ENCODE data around the gene TGM5. TPM values are rescaled to one million over a fixed set of nuclear protein-coding genes. Genes with fewer than 3 reads are reported as not detected.

The TGM5 gene, protein sequence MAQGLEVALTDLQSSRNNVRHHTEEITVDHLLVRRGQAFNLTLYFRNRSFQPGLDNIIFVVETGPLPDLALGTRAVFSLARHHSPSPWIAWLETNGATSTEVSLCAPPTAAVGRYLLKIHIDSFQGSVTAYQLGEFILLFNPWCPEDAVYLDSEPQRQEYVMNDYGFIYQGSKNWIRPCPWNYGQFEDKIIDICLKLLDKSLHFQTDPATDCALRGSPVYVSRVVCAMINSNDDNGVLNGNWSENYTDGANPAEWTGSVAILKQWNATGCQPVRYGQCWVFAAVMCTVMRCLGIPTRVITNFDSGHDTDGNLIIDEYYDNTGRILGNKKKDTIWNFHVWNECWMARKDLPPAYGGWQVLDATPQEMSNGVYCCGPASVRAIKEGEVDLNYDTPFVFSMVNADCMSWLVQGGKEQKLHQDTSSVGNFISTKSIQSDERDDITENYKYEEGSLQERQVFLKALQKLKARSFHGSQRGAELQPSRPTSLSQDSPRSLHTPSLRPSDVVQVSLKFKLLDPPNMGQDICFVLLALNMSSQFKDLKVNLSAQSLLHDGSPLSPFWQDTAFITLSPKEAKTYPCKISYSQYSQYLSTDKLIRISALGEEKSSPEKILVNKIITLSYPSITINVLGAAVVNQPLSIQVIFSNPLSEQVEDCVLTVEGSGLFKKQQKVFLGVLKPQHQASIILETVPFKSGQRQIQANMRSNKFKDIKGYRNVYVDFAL
- 0.22 and 0.78 TPM in 2 replicates for total RNA-seq

DNA sequence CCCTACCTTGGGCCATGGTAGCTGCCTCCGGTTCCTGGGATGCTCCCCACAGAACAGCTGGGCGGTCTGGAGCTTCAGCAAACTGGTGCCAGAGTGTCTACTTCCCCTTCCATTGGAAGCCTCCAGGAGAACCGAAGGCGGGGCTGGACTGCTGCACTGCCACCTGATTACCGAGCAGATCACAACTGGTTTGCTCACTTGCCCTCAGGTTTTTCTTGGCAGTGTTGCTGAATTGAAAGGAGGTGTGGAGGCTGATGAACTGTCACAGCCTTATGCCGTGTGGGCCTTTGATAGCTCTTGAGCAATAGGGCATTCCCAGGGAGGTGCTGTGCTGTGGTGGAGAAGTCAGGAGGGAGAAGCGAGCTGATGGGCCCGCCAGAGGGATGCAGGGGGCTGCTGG, at the start of gene TGM5:
Gene TGM5, minus strand, starts transcription at position 95 of the 400 bp plus-strand sequence. Its CDS starts 79 bp downstream, at position 16.

DNA sequence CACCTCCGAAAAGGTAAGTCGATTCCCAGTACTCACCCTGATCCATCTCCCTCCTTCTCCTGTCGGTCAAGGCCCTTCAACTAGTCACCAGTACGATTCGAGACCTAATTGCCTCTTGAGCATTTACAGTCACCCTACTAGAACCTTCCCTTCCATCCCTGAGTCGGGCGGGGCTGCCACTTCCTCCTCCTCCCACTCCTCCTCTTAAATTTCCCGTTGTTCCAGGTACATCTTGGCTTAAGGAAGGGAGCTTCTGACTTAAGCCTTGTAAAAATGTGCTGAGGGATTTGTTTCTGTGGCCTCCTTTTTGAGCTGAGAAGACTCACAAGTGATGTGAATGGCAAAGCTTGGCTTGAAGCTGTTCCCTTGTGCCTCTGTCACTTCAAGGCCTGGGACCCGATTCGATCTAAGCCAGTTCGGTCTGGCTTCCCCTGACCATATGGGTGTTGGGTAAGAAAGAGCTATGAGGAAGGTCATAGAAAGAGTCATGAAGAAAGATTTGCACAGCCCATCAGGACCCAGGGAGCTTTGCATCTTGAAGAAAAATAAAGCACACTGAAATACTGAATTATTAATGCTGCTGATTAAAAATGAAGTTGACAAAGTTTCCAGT, 35.6 kb upstream of the TGM5 start, which contains the start of gene TGM7:
Gene TGM7, minus strand, starts transcription at position 51 of the 613 bp plus-strand sequence.

DNA sequence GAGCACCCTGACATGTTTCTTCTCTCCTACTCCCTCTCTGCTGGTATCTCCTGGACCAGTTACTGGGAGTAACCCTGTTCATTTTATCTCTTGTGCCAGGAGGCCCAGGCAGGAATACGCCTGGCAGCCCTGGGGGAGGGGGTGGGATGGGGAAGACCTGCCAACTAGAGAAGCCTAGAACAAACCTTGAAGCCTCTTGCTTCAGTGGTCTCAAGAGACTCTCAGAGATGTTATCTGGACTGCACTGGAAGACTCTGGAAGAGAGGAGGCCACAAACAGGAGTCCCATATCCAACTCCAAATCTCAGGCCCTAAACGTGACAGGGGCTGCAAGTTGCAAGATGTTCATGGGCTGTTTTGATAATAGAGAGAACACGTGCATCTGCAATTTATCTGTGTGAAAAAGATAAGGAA, 45.7 kb downstream of the TGM5 start, which contains the start of gene EPB42:
Gene EPB42, minus strand, starts transcription at position 28 of the 413 bp plus-strand sequence. CDS start 193 bp downstream, outside the sequence.

DNA sequence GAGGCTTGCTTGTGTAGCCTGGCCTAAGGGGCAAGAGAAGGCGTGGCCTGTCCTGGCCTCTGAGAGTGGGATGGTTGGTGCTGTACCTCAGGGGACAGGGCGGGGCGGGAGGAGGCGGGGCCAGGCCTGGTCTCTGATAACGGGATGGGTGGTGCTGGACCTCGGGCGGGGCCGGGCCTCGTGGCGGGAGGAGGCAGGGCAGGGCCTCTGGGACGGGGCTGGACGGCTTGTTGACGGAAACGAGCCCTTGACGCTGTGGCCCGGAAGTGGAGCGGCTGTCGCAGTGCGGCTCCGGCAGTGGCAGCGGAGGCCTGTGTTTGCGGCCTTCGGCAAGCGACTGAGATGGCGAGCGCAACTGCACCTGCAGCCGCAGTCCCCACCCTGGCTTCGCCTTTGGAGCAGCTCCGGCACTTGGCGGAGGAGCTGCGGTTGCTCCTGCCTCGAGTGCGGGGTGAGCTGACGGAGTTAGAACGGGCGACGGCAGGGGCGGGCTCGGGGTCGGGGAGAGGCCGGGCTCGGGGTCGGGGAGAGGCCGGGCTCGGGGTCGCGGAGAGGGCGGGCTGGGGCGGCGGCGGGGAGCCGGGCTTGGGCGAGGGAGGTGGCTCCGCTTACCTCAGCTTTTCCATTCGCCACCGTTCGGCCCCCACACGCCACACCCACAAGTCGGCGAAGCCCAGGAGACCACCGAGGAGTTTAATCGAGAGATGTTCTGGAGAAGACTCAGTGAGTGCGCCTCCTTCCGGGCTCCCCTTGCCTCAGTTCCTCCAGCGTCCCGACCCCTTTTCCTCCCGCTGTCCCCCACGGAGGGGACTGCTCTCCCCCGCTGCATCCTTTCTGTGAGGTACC, 81.3 kb downstream of the TGM5 start, which contains the start of gene CCNDBP1:
Gene CCNDBP1, plus strand, starts transcription at position 247 of the 846 bp plus-strand sequence. Its CDS starts 96 bp downstream, at position 343.

Small RNA genes within 50 kb of the gene (small RNA-seq; reads per million reads assigned to genes)
- gene RF00019, result not detected

Other genes with a start within 250 kb of the TGM5 start
- gene UBR1, start 160.9 kb downstream of the TGM5 start, total RNA-seq, result 43.9 and 44.9 TPM in 2 replicates
- gene TMEM62, start 133.3 kb downstream of the TGM5 start, total RNA-seq, result 19.2 and 21.0 TPM in 2 replicates
- gene CCNDBP1, start 81.5 kb downstream of the TGM5 start, total RNA-seq, result 51.5 and 53.8 TPM in 2 replicates
- not detected in 2 replicates for gene EPB42, start 45.9 kb downstream of the TGM5 start, total RNA-seq
- not detected in 2 replicates for gene TGM7, start 35.3 kb upstream of the TGM5 start, total RNA-seq
- 7.8 and 8.0 TPM in 2 replicates for gene LCMT2, start 63.6 kb upstream of the TGM5 start, total RNA-seq
- gene ZSCAN29, start 104.1 kb upstream of the TGM5 start, total RNA-seq, result 21.0 and 24.9 TPM in 2 replicates
- gene TUBGCP4, start 104.2 kb upstream of the TGM5 start, total RNA-seq, result 7.6 and 10.5 TPM in 2 replicates
- gene TP53BP1, start 226.2 kb upstream of the TGM5 start, total RNA-seq, result 86.2 and 86.8 TPM in 2 replicates